ENCODE results near the gene ZNF483. TPM values are rescaled to one million over a fixed set of nuclear protein-coding genes. Genes with fewer than 3 reads are reported as not detected.
A peak's percentile ranks its signal among the peaks of the same experiment; 100 is the strongest.
"Not testable (repeated sequence)": the region's sequence is repeated elsewhere in the genome, so short reads cannot be mapped to it uniquely, and the experiment has no call there.

ZNF483 gene
- total RNA-seq, 1 donor from 2014 or later = 24.0 TPM

GRCh38 chr9:111482694-111483438 is 42.1 kb upstream of the ZNF483 start:
- peak; percentile 66 for DNase-seq (ENCODE audit: low spot score)
- Mint-ChIP-seq H3K4me1 (ENCODE audit: unreplicated experiment) (peaks cover 19% of the 10 kb centered on the region), H3K27ac (ENCODE audit: unreplicated experiment) (peak overlapping the region; percentile 78), H3K27me3 (ENCODE audit: unreplicated experiment) (peaks cover 8% of the 10 kb centered on the region), H3K9me3 (ENCODE audit: unreplicated experiment) (no peaks in the 10 kb centered on the region), H3K36me3 (ENCODE audit: low read depth, unreplicated experiment) (peaks cover 4% of the 10 kb centered on the region), H3K4me3 (ENCODE audit: unreplicated experiment) (peak overlapping the region; percentile 93)
- TF ChIP-seq CTCF (IDR thresholded peaks at IDR 0.05; ENCODE audit: unreplicated experiment) = no peak

- Mint-ChIP-seq H3K27me3 (ENCODE audit: unreplicated experiment) (peaks cover 8% of the 10 kb centered on the region), H3K4me1 (ENCODE audit: unreplicated experiment) (peaks cover 19% of the 10 kb centered on the region), H3K27ac (ENCODE audit: unreplicated experiment) (no peak overlapping the region), H3K9me3 (ENCODE audit: unreplicated experiment) (no peaks in the 10 kb centered on the region), H3K4me3 (ENCODE audit: unreplicated experiment) (no peak overlapping the region), H3K36me3 (ENCODE audit: low read depth, unreplicated experiment) (peaks cover 4% of the 10 kb centered on the region)
- DNase-seq (ENCODE audit: low spot score) = no peak
- TF ChIP-seq CTCF (IDR thresholded peaks at IDR 0.05; ENCODE audit: unreplicated experiment) = no peak
These were observed 41.5 kb upstream of the ZNF483 start for GRCh38 chr9:111483439-111483857.

- Mint-ChIP-seq H3K36me3 (ENCODE audit: low read depth, unreplicated experiment) (peaks cover 4% of the 10 kb centered on the region), H3K4me3 (ENCODE audit: unreplicated experiment) (peak within 1 kb of the TSS; percentile 94), H3K27ac (ENCODE audit: unreplicated experiment) (peak within 1 kb of the TSS; percentile 95), H3K4me1 (ENCODE audit: unreplicated experiment) (peaks cover 19% of the 10 kb centered on the region), H3K9me3 (ENCODE audit: unreplicated experiment) (no peaks in the 10 kb centered on the region), H3K27me3 (ENCODE audit: unreplicated experiment) (peaks cover 8% of the 10 kb centered on the region)
- no peak for TF ChIP-seq CTCF (IDR thresholded peaks at IDR 0.05; ENCODE audit: unreplicated experiment)
- peak; percentile 74 for DNase-seq (ENCODE audit: low spot score)
These were observed 41.0 kb upstream of the ZNF483 start, which contains the start of gene ECPAS for GRCh38 chr9:111483858-111484571. Gene ECPAS, minus strand, starts transcription at chr9:111484383. Its CDS starts 11,465 bp downstream, at chr9:111472918.

- TF ChIP-seq CTCF (IDR thresholded peaks at IDR 0.05; ENCODE audit: unreplicated experiment) = no peak
- Mint-ChIP-seq H3K27me3 (ENCODE audit: unreplicated experiment) (peaks cover 8% of the 10 kb centered on the region), H3K4me3 (ENCODE audit: unreplicated experiment) (peak overlapping the region; percentile 94), H3K4me1 (ENCODE audit: unreplicated experiment) (peaks cover 19% of the 10 kb centered on the region), H3K27ac (ENCODE audit: unreplicated experiment) (peak overlapping the region; percentile 95), H3K9me3 (ENCODE audit: unreplicated experiment) (no peaks in the 10 kb centered on the region), H3K36me3 (ENCODE audit: low read depth, unreplicated experiment) (peaks cover 4% of the 10 kb centered on the region)
- DNase-seq (ENCODE audit: low spot score) = no peak
These were observed 40.4 kb upstream of the ZNF483 start for GRCh38 chr9:111484572-111484894.

- not testable (repeated sequence) for H3K27ac Mint-ChIP-seq (ENCODE audit: unreplicated experiment); H3K4me3 Mint-ChIP-seq (ENCODE audit: unreplicated experiment); DNase-seq (ENCODE audit: low spot score); H3K9me3 Mint-ChIP-seq (ENCODE audit: unreplicated experiment); H3K27me3 Mint-ChIP-seq (ENCODE audit: unreplicated experiment); H3K4me1 Mint-ChIP-seq (ENCODE audit: unreplicated experiment); H3K36me3 Mint-ChIP-seq (ENCODE audit: low read depth, unreplicated experiment)
These were observed 27.8 kb upstream of the ZNF483 start for GRCh38 chr9:111497196-111497595.
